SK-N-SH (cell line): Measurements from ENCODE around the gene PRXL2B.

Experiments
- CTCF ChIP-seq: fragments of 200-600 bp; sonication (generic); IDR thresholded peaks from 2 replicates; pipeline ENCODE4 v1.6.1; 2017; ENCODE audit warnings: antibody characterized with exemption, mild to moderate bottlenecking, moderate library complexity
- MAX ChIP-seq: IDR thresholded peaks from 2 replicates; pipeline ENCODE4 v1.4.0; 2012; ENCODE audit warnings: low read depth
- SIN3A ChIP-seq: IDR thresholded peaks from 2 replicates; pipeline ENCODE4 v1.6.1; 2012; ENCODE audit warnings: low read depth, mild to moderate bottlenecking, low read length, moderate library complexity, borderline replicate concordance
- ZBTB33 ChIP-seq: IDR thresholded peaks from 2 replicates; pipeline ENCODE4 v1.4.0; 2012; ENCODE audit warnings: low read depth, borderline replicate concordance

- TF ChIP-seq CTCF: no peak
- TF ChIP-seq ZBTB33: no peak
- no peak for TF ChIP-seq MAX
- TF ChIP-seq SIN3A: no peak
Observed at GRCh38 chr1:2627746-2628145, 41.2 kb downstream of the PRXL2B start.
